Fibroblast of the aortic adventitia (primary cell): ENCODE measurements around the gene RBPJL. TPM values are rescaled to one million over a fixed set of nuclear protein-coding genes. Genes with fewer than 3 reads are reported as not detected.

Experiments
- DNase-seq: peaks from one replicate; pipeline ENCODE4 v3.0.0-alpha.2; 2010; ENCODE audit warnings: low read depth
- H3K4me3 ChIP-seq: 2 replicates; pipeline ENCODE4 v1.5.1; 2011; ENCODE audit warnings: low read depth, mild to moderate bottlenecking, control low read depth, low read length, moderate library complexity
- CTCF ChIP-seq: IDR thresholded peaks from 2 replicates; pipeline ENCODE4 v1.5.1; 2011; ENCODE audit warnings: mild to moderate bottlenecking, low read length, control low read depth, inconsistent platforms; ENCODE audit not compliant: insufficient read depth
- total RNA-seq: library from RNA; depleted of rRNA; stranded (reverse); fragments of >200 nt; gene quantifications from 2 replicates; pipeline ENCODE4 v1.2.3, GENCODE V29; 2012; ENCODE audit warnings: low replicate concordance

Gene RBPJL
- total RNA-seq, 1 donor = not detected

- no peak overlapping the region for H3K4me3 ChIP-seq
- DNase-seq = no peak
- TF ChIP-seq CTCF = no peak
These were observed 33.7 kb downstream of the RBPJL start for GRCh38 chr20:45340236-45340847.

- TF ChIP-seq CTCF = no peak
- H3K4me3 ChIP-seq = no peak overlapping the region
- no peak for DNase-seq
These were observed 34.3 kb downstream of the RBPJL start for GRCh38 chr20:45340951-45341350.

- TF ChIP-seq CTCF = no peak
- peak overlapping the region; percentile 43 for H3K4me3 ChIP-seq
These were observed 34.9 kb downstream of the RBPJL start for GRCh38 chr20:45341579-45341938.

GRCh38 chr20:45341939-45342854 is 35.6 kb downstream of the RBPJL start:
- H3K4me3 ChIP-seq = peak overlapping the region; percentile 43
- no peak for TF ChIP-seq CTCF
- peak; percentile 67 for DNase-seq

More at GRCh38 chr20:45341579-45341938, 34.9 kb downstream of the RBPJL start:
- DNase-seq = no peak

- TF ChIP-seq CTCF = no peak
- H3K4me3 ChIP-seq = no peak overlapping the region
These were observed 36.4 kb downstream of the RBPJL start for GRCh38 chr20:45342855-45343531.

GRCh38 chr20:45343532-45344167 is 37.0 kb downstream of the RBPJL start:
- DNase-seq = no peak
- TF ChIP-seq CTCF = no peak

More at GRCh38 chr20:45342855-45343531, 36.4 kb downstream of the RBPJL start:
- DNase-seq = no peak

More at GRCh38 chr20:45343532-45344167, 37.0 kb downstream of the RBPJL start:
- peak overlapping the region; percentile 27 for H3K4me3 ChIP-seq
